PC-9 (cell line): ENCODE measurements around the gene UGT1A10.

Experiments
- EZH2 ChIP-seq: fragments of 200-600 bp; sonication (generic); IDR thresholded peaks from 2 replicates; pipeline ENCODE4 v1.8.0; 2017; ENCODE audit warnings: antibody characterized with exemption, low read depth
- TF ChIP-seq, protein P1 (sequence below): fragments of 200-600 bp; sonication (generic); conservative IDR thresholded peaks from 2 replicates; pipeline ENCODE4 v1.6.1; 2017; ENCODE audit warnings: mixed run types, antibody characterized with exemption, mild to moderate bottlenecking, moderate library complexity

DNA sequence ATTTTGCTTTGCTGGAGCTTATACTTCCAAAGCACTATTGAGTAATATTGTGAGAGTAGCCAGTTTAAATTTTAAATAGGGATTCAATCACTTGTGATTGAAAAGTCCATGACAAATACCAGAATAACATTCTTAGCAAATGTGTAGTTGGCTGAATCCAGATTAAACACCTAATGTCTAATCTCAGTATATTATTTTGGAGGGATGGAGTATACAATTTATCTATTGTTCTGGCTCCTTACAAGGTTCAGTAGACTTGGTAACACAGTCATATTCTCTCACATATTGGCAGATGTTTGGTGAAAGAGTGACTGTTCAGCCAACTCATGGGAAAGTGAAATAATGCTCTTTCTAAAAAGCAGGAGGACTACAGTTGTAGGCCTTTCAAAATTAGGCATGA, 37.6 kb downstream of the UGT1A10 start:
- TF ChIP-seq, protein P1, sequence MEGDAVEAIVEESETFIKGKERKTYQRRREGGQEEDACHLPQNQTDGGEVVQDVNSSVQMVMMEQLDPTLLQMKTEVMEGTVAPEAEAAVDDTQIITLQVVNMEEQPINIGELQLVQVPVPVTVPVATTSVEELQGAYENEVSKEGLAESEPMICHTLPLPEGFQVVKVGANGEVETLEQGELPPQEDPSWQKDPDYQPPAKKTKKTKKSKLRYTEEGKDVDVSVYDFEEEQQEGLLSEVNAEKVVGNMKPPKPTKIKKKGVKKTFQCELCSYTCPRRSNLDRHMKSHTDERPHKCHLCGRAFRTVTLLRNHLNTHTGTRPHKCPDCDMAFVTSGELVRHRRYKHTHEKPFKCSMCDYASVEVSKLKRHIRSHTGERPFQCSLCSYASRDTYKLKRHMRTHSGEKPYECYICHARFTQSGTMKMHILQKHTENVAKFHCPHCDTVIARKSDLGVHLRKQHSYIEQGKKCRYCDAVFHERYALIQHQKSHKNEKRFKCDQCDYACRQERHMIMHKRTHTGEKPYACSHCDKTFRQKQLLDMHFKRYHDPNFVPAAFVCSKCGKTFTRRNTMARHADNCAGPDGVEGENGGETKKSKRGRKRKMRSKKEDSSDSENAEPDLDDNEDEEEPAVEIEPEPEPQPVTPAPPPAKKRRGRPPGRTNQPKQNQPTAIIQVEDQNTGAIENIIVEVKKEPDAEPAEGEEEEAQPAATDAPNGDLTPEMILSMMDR: no peak
- TF ChIP-seq EZH2: no peak
